ENCODE data around the gene CARMIL3.
A peak's percentile ranks its signal among the peaks of the same experiment; 100 is the strongest.

CARMIL3 gene

DNA sequence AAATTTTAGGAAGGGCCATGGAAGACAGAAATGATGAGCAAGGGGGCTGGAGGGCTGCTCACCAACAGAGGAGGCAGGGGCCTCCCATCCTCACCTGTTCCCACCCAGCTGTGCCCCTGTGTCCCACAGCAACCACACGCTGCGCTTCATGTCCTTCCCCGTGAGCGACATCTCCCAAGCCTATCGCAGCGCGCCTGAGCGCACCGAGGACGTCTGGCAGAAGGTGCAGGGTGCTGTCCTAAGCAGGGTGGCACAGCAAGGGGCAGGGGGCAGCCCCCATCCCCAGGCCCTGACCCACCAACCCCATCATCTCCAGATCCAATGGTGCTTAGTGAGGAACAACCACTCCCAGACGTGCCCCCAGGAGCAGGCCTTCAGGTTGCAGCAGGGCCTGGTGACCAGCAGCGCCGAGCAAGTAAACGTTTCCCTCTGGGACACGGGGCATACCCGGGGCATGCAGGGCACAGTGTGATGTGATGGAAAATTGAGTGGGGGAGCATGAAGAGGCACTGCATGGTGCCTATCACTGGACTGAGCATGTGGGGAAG lies 8.1 kb downstream of the CARMIL3 start:
- FAIRE-seq (no peak), DNase-seq (ENCODE audit: insufficient read length) (no peak)
- no peak for TF ChIP-seq POLR2AphosphoS5 (IDR thresholded peaks at IDR 0.05; ENCODE audit: low read depth, low read length)
- no peak for TF ChIP-seq POLR2A (IDR thresholded peaks at IDR 0.05; ENCODE audit: low read depth, low read length)
- TF ChIP-seq TAF1 (IDR thresholded peaks at IDR 0.05; ENCODE audit: borderline replicate concordance, low read depth, low read length): no peak

DNA sequence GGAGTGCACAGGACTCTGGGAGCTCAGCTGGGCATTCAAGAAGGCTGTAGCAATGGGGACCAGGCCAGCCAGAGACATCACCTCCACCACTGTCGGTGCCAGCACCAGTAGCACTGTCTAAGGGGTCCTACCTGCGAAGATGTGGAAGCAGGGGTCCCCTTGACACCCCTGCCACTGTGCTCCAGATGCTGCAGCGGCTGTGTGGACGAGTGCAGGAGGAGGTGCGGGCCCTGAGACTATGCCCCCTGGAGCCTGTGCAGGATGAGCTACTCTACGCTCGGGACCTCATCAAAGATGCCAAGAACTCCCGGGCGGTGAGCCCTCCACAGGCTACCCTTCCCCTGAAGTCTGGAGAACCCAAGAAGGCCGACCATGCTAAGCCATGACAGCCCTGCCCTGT lies 8.6 kb downstream of the CARMIL3 start:
- TF ChIP-seq POLR2AphosphoS5 (IDR thresholded peaks at IDR 0.05; ENCODE audit: low read depth, low read length) (no peak), TAF1 (IDR thresholded peaks at IDR 0.05; ENCODE audit: borderline replicate concordance, low read depth, low read length) (no peak), POLR2A (IDR thresholded peaks at IDR 0.05; ENCODE audit: low read depth, low read length) (no peak)
- DNase-seq (ENCODE audit: insufficient read length) (peak; percentile 2), FAIRE-seq (no peak)

DNA sequence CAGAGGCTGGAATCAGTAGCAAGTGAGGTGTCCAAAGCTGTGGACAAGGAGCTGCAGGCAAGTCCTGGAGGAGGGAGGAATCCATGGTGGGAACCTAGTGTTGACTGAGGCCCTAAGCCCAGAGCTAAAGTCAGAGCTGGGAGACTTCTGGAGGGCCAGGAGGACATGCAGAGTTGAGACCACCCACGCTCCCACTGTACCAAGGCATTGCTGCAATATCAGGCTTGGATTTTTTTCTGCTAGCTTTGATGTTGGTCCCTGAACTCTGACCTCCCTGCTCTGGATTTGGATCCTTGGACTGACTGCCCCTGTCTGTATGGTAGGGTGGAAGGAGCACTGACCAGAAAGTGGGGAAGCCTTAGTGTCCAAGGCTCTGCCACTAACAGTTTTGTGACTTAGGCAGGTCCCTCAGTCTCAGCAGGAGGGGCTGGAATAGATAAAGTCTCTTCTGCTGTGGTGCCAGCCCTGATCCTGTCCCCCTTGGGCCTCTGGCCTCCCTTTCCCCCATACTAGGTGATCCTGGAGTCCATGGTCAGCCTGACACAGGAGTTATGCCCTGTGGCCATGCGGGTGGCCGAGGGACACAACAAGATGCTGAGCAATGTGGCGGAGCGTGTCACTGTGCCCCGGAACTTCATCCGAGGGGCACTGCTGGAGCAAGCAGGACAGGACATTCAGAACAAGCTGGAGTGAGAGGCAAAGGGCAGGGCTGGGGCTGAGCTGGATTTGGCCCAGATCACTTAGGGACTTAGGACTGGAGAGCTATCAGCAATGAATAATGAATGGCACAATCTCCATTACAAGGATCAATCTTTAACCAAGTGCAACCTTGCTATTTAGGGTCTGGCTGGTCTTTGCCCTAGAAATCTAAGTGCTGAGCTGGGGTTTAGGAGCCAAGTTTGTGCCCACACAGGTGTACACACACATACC lies 9.4 kb downstream of the CARMIL3 start:
- FAIRE-seq (no peak), DNase-seq (ENCODE audit: insufficient read length) (no peak)
- TF ChIP-seq TAF1 (IDR thresholded peaks at IDR 0.05; ENCODE audit: borderline replicate concordance, low read depth, low read length) (no peak), POLR2A (IDR thresholded peaks at IDR 0.05; ENCODE audit: low read depth, low read length) (no peak), POLR2AphosphoS5 (IDR thresholded peaks at IDR 0.05; ENCODE audit: low read depth, low read length) (no peak)

DNA sequence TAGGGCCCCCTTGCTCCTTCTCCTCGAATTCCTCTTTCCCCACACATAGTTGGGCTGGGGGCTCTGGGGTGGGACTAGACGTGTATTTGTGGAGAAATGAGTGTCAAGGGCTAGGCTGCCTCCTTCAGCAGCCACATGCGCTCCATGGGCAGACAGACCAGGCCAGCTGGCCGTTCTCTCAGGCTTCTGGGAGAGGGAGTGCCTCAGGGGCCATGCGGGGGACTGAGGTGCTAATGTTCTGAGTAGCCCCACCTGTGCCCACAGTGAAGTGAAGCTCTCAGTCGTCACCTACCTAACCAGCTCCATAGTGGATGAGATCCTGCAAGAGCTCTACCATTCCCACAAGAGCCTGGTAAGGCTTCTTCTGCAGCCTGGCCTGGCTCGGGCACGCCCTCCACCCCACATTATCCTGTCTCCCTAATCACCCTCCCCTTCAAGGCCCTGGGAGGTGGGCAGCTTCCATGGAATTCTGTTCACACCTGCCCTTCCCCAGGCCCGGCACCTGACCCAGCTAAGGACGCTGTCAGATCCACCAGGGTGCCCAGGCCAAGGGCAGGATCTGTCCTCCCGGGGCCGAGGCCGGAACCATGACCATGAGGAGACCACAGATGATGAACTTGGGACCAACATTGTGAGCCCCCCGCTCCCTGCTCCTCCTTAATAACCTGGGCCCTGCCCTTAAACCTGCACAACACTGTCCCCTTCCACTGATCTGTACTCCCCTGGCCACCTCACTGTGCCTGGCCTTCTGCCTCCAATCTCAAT lies 10.6 kb downstream of the CARMIL3 start:
- FAIRE-seq: no peak
- peak; percentile 5 for DNase-seq (ENCODE audit: insufficient read length)
- TF ChIP-seq TAF1 (IDR thresholded peaks at IDR 0.05; ENCODE audit: borderline replicate concordance, low read depth, low read length): no peak
- TF ChIP-seq POLR2A (IDR thresholded peaks at IDR 0.05; ENCODE audit: low read depth, low read length): no peak
- TF ChIP-seq POLR2AphosphoS5 (IDR thresholded peaks at IDR 0.05; ENCODE audit: low read depth, low read length): no peak

DNA sequence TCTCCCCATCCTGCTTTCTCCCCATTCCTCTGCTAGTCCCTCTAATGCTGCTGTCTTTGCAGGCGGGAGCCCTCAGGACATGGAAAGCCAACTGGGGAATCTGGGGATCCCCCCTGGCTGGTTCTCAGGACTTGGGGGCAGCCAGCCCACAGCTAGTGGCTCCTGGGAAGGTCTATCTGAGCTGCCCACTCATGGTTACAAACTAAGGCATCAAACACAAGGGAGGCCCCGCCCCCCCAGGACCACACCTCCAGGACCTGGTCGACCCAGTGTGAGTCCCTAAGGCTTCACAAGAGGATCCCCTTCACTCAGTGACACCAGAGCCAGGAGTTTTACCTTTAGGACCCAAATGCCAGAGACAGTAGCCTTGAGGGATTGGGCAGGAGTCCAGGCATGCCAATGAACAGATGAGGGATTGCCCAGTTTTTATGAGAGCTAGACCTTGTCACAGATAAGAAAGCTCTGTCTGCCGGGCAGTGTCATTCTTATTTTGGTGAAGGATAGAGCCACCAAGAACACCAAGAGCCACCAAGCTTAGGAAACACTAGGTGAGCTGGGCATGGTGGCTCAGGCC lies 11.5 kb downstream of the CARMIL3 start:
- FAIRE-seq (no peak), DNase-seq (ENCODE audit: insufficient read length) (peak; percentile 3)
- TF ChIP-seq POLR2AphosphoS5 (IDR thresholded peaks at IDR 0.05; ENCODE audit: low read depth, low read length): no peak
- no peak for TF ChIP-seq TAF1 (IDR thresholded peaks at IDR 0.05; ENCODE audit: borderline replicate concordance, low read depth, low read length)
- TF ChIP-seq POLR2A (IDR thresholded peaks at IDR 0.05; ENCODE audit: low read depth, low read length): no peak

DNA sequence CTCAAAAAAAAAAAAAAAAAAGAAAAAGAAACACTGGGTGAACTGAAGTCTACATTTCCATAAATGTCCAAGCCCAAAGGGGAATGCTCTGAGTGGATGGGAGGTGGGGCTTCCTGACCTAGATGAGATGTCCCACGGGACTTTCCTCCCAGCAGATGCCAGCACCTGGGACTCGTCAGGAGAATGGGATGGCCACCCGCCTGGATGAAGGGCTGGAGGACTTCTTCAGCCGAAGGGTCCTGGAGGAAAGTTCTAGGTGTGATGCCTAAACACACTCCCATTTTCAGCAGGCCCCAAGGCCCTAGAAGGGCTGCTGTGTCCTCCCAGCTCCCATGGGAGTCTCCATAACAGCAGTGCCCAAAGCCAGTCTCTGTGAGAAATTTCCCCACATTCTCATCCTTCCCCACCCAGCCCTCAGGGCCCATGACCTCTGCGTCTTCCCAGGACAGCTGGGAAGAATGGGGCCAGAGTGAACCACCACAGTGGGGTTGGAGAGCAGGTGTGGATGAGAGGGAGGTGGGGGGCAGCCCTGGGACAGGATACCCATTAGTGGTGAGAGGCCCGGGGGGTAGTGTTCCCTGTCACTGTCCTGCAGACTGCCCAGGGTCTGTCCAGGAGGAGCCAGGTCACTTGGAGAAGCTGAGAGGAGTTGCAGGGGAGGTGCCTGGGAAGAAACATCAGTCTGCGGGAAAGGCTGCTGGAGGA lies 12.4 kb downstream of the CARMIL3 start:
- no peak for FAIRE-seq
- peak; percentile 11 for DNase-seq (ENCODE audit: insufficient read length)
- TF ChIP-seq TAF1 (IDR thresholded peaks at IDR 0.05; ENCODE audit: borderline replicate concordance, low read depth, low read length): no peak
- TF ChIP-seq POLR2A (IDR thresholded peaks at IDR 0.05; ENCODE audit: low read depth, low read length): no peak
- TF ChIP-seq POLR2AphosphoS5 (IDR thresholded peaks at IDR 0.05; ENCODE audit: low read depth, low read length): no peak

DNA sequence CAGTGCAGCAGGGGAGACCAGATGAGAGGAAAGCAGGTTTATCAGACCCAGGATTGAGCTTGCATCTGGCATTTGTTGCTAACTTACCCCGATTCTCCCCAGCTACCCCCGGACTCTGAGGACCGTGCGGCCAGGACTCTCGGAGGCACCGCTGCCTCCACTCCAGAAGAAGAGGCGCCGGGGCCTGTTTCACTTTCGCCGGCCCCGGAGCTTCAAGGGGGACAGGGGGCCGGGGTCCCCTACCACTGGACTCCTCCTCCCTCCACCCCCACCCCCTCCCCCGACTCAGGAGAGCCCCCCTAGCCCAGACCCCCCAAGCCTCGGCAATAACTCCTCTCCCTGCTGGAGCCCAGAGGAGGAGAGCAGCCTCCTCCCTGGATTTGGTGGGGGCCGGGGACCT lies 13.0 kb downstream of the CARMIL3 start:
- FAIRE-seq (no peak), DNase-seq (ENCODE audit: insufficient read length) (peak; percentile 7)
- TF ChIP-seq TAF1 (IDR thresholded peaks at IDR 0.05; ENCODE audit: borderline replicate concordance, low read depth, low read length) (no peak), POLR2AphosphoS5 (IDR thresholded peaks at IDR 0.05; ENCODE audit: low read depth, low read length) (no peak), POLR2A (IDR thresholded peaks at IDR 0.05; ENCODE audit: low read depth, low read length) (no peak)

DNA sequence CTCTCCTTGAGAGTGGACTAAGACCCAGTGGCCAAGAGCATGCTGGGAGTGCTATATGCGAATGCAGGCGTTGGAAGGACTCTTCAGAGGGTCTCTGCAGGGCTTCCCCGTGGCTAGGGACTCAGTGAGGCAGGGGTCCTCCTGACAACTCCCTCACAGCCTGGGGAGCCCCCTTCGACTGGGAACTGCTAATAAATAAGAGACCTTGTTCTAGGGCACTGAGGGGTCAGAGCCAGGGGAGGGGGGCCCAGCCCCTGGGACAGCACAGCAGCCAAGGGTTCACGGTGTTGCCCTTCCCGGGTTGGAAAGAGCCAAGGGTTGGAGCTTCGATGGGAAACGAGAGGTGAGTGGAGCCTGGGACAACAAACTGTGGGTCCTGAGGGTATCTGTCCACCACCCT lies 13.6 kb downstream of the CARMIL3 start:
- TF ChIP-seq TAF1 (IDR thresholded peaks at IDR 0.05; ENCODE audit: borderline replicate concordance, low read depth, low read length): no peak
- TF ChIP-seq POLR2AphosphoS5 (IDR thresholded peaks at IDR 0.05; ENCODE audit: low read depth, low read length): no peak
- no peak for TF ChIP-seq POLR2A (IDR thresholded peaks at IDR 0.05; ENCODE audit: low read depth, low read length)
- FAIRE-seq (no peak), DNase-seq (ENCODE audit: insufficient read length) (no peak)

DNA sequence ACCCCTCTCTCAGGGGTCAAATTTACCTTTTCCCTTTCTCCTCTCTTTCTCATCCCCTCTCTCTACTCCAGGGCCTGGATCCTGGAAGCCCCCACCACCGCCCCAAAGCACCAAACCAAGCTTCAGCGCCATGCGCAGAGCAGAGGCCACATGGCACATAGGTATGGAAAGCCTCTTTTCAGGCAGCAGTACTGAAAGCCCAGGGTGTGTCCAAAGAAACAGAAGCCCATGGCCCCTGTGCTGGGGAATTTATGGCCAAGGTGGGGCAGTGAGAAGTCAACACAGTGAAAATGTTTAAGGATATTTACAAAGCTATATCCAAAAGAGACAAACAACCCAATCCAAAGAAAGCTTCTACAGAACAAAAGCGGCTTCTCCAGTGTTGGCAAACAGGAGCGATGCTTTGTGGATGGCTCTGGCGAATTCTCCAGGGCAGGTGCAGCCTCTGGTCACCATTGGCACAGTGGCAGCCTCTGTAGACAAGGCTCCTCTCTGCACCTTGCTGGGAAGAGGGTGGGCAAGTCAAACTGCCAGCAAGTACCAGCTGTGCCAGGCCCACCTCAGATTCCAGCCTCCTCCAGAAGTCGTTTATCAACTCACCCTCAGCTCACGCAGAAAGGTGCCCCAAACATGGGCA lies 14.8 kb downstream of the CARMIL3 start:
- FAIRE-seq (no peak), DNase-seq (ENCODE audit: insufficient read length) (no peak)
- TF ChIP-seq POLR2A (IDR thresholded peaks at IDR 0.05; ENCODE audit: low read depth, low read length): no peak
- no peak for TF ChIP-seq POLR2AphosphoS5 (IDR thresholded peaks at IDR 0.05; ENCODE audit: low read depth, low read length)
- no peak for TF ChIP-seq TAF1 (IDR thresholded peaks at IDR 0.05; ENCODE audit: borderline replicate concordance, low read depth, low read length)
